Stimulated activated CD4-positive, alpha-beta T cell treated with anti-CD3 and anti-CD28 coated beads, Interleukin-12 subunit alpha, Interleukin-12 subunit beta, amount 100 ng/mL, for 4 hours (primary cell): ENCODE data around the gene LSS.
"Not testable (repeated sequence)": the region's sequence is repeated elsewhere in the genome, so short reads cannot be mapped to it uniquely, and the experiment has no call there.

ENCODE experiments used
- DNase-seq: peaks from one replicate; pipeline ENCODE4 v3.0.0-alpha.2; 2020

The LSS gene

GRCh38 chr21:46245213-46245915 lies 16.8 kb upstream of the LSS start:
- no peak for DNase-seq

DNA sequence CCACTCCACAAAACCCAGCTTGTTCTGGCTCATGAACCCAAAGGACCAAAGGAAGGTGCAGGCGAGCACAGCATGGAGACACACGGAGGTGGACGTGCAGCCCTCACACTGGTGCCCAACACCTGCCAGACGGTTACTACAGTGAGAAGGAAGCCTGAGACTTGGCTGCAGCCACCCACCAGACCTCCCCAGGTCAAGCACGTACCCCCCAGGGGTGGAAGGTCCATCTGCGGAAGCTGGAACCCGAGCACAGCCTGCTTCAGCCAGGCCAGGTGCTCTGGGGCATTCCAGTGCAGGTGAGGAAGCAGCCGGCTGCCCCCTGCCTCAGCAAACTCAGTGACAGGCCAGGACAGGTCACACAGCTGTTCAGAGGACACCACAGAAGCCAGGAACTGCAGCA lies 16.0 kb upstream of the LSS start:
- DNase-seq: no peak

GRCh38 chr21:46243960-46244361 lies 15.4 kb upstream of the LSS start:
- no peak for DNase-seq

GRCh38 chr21:46243325-46243724 lies 14.8 kb upstream of the LSS start:
- DNase-seq: no peak

- not testable (repeated sequence) for DNase-seq
Observed at GRCh38 chr21:46241577-46241976, 13.0 kb upstream of the LSS start.

DNA sequence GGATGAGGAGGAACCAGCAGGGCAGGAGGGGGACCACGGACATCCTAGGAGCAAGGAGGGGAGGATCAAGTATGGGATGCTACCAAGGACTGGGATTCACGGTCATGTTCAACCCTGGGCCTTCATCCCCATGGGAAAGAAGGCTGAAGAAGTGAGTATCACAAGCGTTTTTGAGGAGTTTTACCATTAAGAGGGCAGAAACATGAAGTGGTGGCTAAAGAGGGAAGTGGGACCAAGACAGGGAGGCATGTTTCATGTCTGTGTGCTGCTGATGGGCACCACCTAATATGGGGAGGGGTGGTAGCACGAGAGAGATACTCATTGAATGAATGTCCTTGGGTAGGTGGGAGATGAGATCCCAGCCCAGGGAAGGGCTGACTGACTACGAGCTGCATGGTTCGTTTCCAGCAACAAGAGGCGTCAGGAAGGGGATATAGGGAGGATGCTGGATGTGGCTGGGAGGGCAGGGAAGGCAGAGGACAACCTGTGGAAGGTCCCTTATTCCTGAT lies 11.3 kb upstream of the LSS start:
- no peak for DNase-seq

GRCh38 chr21:46237474-46237873 lies 8.9 kb upstream of the LSS start:
- DNase-seq: no peak

DNA sequence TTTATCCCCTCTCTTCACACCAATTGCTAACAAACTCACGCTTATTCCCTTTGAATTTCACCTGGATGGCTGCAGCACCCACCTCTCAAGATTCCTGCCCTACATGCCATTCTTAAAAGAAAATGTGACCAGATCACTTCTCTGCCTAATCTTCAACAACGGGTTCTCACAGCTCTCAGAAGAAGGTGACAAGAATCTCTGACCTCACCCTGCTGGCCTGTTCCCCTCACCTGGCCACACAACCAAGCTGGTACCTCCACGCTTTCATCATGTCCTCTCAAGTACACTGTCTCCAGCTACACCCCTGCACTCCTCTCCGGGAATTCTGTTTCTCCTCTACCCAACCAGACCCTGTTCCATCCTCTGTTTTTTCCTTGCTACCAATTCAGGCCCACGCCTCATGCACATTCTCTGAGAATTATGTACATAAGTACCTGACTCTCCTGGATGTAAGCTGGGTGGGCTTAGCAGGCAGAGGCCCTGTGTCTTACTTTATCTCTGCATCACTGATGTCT lies 5.9 kb upstream of the LSS start:
- DNase-seq: no peak

DNA sequence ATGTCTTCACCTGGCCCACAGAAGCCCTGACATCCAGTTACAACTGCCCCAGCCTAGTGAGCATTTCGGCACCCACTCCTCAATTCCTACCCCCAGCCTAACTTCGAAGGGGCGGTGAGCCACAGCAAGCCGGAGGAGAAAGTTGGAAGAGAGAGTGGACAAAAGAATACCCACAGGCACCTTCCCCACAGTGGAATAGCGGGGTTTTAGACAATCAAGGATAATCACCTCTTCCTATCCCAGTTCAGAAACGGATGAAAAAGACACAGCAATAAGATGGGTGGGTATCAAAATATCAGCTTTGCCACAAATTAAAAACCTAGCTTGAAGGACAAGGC lies 1.3 kb upstream of the LSS start:
- DNase-seq: no peak

DNA sequence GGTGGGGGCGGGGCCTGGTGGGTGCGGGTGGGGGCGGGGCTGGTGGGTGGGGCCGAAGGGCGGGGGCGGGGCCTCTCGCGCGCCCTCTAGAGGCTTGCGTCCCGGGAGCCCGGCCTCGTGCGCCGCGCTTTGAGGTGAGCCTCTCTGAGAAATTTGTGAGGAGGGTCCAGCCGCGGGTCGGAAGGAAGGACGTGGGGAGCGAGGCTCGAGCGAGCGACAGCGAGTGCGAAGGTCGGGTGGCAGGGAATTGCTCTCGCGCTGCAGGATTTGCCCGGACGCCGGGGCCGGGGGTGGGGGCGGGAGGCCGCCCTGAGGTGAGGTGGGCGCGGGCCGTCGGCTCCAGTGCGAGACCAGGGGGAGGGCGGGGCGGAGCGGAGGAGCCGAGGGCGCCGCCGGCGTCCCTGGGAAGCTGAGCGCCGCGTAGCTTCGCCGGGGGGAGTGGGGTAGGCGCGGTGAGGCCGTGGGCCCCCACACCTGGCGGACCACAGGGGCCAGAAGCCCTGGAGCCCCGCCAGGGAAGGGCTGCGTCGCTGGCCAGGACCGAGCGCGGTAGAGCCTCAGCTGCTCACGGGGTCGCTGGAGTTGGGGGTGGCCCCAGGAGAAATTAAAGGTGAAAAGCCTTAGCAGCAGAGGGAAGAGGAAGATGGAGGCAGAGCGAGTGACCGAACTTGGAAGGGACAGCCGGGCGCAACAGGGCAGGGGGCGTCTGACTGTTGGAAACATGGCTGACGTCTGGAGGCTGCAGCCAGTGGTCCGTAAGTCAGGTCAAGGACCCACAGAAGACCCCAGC lies 754 bp upstream of the LSS start:
- DNase-seq: no peak

DNA sequence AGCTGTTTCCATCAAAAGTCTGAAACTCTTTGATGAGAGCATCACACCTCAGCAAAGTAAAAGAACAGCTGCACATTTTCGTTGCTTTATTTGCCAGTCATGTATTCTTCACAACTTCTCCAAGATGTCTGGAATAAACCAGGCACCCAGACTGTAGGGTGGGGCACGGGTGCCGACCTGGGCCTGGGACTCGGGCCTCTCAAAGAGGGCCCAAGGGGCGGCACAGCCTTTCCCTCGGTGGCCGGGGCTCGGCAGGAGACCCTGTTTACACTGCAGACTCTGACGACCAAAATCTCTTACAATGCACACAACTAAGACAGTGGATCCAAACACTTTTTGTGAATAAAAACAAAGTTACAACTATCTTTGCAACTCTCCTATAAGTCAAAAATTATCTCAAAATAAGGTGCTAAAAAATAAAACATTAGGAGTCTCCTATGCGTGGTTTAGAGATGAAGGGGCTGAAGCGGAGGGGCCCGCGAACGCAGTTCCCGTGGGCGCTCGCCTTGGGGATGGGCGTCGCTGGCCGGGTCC lies 696 bp downstream of the LSS start:
- no peak for DNase-seq

DNA sequence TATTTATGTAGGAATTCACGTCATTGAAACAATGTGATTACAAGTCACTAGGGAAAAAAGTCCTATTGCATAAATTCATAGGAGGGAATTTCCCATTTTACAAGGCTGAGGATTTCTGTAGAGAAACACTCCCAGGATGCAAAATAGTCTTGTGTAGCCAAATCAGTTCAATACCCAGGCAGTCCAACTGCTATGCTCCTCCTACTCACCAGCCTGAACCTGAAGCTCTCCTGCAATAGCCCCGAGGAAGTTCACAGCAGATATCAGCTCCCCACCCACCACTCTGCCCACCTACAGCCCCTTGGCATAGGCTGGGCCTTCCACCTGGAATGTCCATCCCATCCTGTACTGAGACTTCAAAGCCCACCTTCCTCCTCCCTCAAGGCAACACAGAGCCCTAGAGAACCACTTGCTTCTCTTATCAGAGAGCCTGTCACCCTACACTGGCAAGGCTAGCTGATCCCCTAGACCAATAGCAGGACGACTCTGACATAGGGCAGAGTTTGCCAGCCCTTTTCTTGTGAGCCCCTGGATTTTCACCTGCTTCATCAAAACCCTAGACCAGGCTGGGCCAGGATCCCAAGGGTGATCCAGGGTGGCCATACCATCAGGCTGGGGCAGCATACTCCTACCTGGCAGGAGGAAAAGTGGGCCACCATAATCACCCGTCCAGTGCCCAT lies 1.5 kb downstream of the LSS start:
- DNase-seq: no peak

DNA sequence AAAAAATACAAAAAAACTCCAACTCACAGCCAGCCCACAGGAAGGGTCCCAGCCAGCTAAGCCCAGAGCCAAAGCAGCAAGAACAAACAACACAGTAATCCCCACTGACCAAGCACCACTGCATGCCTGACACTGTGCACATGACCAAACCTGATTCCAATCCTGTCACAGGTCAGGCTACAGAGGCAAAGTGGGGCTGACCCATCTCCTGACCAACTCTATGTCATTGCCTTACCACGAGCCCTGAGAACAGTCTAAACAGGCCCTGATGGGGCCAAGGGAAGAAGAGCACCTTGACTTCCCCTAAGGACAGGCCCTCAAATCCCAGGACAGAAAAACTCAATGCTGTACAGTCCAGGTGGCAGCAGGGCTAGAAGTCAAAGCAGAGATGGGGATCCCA lies 2.4 kb downstream of the LSS start:
- DNase-seq: no peak

DNA sequence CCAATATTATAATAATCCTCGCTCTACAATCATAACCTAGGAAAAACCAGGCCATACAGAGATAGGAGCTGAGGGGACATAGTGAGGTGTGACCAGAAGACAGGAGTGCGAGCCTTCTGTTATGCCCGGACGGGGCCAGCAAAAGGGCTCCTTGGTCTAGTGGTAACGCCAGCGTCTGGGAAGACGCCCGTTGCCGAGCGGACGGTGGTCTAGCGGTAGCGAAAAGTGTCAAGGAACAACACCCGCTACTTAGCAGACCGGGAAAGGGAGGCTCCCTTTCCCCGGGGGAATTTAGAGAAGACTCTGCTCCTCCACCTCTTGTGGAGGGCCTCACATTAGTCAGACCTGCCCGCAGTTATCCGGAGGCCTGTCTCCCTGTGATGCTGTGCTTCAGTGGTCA lies 4.9 kb downstream of the LSS start:
- DNase-seq: not testable (repeated sequence)

GRCh38 chr21:46223217-46223616 lies 5.4 kb downstream of the LSS start:
- no peak for DNase-seq

- no peak for DNase-seq
Observed at GRCh38 chr21:46222436-46223116, 6.0 kb downstream of the LSS start.

- no peak for DNase-seq
Observed at GRCh38 chr21:46221664-46222435, 6.7 kb downstream of the LSS start.

GRCh38 chr21:46220847-46221246 lies 7.7 kb downstream of the LSS start:
- DNase-seq: no peak

DNA sequence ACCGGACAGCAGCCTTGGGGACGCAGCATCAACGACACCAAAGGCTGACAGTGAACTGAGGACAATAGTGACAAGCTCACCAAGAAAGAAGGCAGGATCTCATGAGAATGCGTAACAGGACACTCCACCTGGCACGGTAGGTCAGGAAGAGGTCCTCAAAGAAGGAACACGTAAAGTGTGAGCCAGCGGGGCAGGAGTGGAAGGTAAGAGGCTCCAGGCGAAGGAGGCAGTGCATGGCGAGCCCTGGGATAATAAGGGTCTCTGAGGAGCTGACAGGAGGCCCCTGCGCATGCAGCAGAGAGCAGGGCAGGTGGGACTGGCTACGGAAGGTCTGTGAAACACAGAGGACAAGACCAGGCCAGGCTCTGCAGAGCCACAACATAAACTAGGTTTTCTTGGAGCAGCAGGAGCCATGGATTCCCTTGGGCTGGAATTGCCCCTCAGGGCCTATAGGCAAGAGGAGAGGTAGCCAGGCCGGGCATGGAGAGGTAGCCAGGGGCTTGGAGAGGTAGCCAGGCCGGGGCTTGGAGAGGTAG lies 8.2 kb downstream of the LSS start:
- no peak for DNase-seq

DNA sequence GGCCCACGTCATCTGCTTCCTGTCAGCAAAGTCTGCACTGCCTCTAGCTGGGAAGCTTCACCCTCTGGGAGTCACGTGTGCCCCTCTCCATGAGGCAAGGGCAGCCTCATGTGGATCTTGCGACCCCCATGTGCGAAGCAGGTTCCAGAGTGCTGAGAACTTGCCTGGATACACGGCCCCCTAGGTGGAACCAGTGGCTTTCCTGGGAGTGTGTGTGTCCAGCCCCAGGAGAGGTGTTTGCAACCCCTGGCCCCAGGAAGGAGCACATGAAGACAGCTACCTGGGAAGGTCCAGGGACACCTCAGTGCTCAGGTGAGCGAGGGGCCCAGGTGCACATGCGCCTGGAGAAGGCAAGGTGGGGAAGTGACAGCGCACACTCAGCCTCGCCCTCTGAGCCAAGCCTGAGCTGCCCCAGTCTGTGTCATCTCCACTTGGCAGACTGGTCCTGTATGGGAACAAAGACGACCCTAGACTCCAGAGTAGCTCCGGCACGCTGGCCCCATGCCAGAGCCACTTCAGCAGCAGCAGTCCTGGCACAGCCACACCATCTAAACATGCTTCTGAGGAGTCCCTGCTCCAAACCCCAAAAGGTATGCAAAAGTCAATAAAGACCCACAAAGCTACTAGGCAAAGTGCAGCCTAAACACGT lies 8.9 kb downstream of the LSS start:
- DNase-seq: no peak

GRCh38 chr21:46218906-46219590 lies 9.5 kb downstream of the LSS start:
- no peak for DNase-seq
